Activated CD4-positive, alpha-beta memory T cell treated with anti-CD3 and anti-CD28 coated beads, Interleukin-2, amount 10 ng/mL, durations not matched to agents 7 days and 5 days (primary cell): ENCODE results near the gene FOXR1. TPM values are rescaled to one million over a fixed set of nuclear protein-coding genes. Genes with fewer than 3 reads are reported as not detected.
"Not testable (repeated sequence)": the region's sequence is repeated elsewhere in the genome, so short reads cannot be mapped to it uniquely, and the experiment has no call there.

Experiments
- CTCF ChIA-PET: fragments of 350-600 bp; sonication (Branson Sonifier 250); formaldehyde crosslinking; loops from one replicate; lab custom pipeline; 2021; ENCODE audit warnings: antibody characterized with exemption, inconsistent platforms; lab: Charles Lee
- POLR2A ChIA-PET: fragments of 350-600 bp; sonication (Branson Sonifier 250); formaldehyde crosslinking; loops from one replicate; lab custom pipeline; 2021; ENCODE audit warnings: antibody characterized with exemption; lab: Charles Lee
- DNase-seq: peaks from one replicate; pipeline ENCODE4 v3.0.0-alpha.2; 2020
- H3K27ac Mint-ChIP-seq: one replicate; pipeline ENCODE4 v1.8.0; 2021; ENCODE audit warnings: mild to moderate bottlenecking, mixed read lengths
- H3K27me3 Mint-ChIP-seq: one replicate; pipeline ENCODE4 v1.8.0; 2021; ENCODE audit warnings: mixed read lengths
- H3K36me3 Mint-ChIP-seq: one replicate; pipeline ENCODE4 v1.8.0; 2021; ENCODE audit warnings: low read depth, mixed read lengths
- H3K4me1 Mint-ChIP-seq: one replicate; pipeline ENCODE4 v1.8.0; 2021; ENCODE audit warnings: mixed read lengths
- H3K4me3 Mint-ChIP-seq: one replicate; pipeline ENCODE4 v1.8.0; 2021; ENCODE audit warnings: mild to moderate bottlenecking, mixed read lengths
- H3K9me3 Mint-ChIP-seq: one replicate; pipeline ENCODE4 v1.8.0; 2021; ENCODE audit warnings: mixed read lengths
- total RNA-seq, 2 experiments: library from RNA; stranded (reverse); gene quantifications; one replicate each; pipeline ENCODE4 v1.2.3, GENCODE V29; 2021

Gene FOXR1
- total RNA-seq, 2 experiments from 2014 or later = not detected

DNA sequence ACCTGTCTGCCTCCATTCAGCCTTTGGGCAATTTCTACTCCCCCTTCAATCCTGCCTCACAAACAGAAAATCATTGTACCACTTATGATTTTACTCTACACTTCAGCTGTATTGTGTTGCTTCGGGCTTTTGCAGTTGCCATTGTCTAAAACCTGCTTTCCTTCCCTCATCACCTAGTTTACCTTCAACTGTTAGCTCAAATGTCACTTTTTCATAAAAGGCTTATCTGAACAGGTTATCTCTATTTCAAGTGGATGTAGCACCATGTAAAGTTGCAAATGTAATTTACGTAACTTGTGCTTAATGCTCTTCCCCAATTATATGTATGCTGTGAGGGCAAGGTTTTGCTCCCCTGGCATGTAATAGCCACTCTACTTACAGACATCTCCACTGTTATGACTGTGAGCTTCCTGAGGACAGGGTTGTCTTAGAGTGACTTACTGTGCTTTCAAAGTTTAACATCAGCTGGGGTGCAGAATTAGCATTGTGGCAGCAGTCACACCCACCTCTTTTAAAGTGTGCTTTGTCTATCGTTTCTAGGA lies 41.1 kb downstream of the FOXR1 start:
- no peak overlapping the region for H3K4me3 Mint-ChIP-seq
- peaks cover 33% of the 10 kb centered on the region for H3K4me1 Mint-ChIP-seq
- peak overlapping the region; percentile 19 for H3K27ac Mint-ChIP-seq
- DNase-seq = no peak
- ChIA-PET POLR2A (interaction anchor here (1.0 to 12.8 kb wide), 3 partner anchors 14 to 83 kb away, joined by 3 to 150 read pairs (median 4); partner anchors contain the start of gene CENATAC), CTCF (no interaction called here)
- H3K9me3 Mint-ChIP-seq = no peaks in the 10 kb centered on the region
- peaks cover 76% of the 10 kb centered on the region for H3K36me3 Mint-ChIP-seq
- no peaks in the 10 kb centered on the region for H3K27me3 Mint-ChIP-seq

DNA sequence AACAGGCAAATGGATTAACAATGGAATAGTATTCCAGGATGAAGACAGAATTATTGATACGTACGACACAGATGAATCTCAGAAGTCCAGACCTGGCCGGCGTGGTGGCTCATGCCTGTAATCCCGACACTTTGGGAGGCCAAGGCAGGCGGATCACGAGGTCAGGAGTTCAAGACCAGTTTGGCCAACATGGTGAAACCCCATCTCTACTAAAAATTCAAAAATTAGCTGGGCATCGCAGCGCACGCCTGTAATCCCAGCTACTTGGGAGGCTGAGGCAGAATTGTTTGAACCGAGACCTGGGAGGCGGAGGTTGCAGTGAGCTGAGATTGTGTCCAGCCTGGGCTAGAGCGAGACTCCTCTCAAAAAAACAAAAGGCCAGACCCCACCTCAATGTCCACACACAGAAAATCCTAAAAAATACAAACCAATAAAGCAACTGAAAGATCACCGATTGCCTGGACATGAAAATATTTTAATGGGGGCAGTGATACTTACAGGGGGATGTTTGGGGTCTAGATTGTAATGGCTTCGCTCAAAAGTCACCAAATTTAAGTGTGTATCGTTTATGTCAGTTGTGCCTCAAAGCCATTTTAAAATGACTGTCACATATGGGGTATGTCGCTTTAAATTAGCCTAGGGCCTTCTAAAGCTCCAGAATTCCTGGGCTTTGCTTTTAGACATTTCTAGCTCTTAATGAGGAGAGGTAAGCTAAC lies 42.8 kb downstream of the FOXR1 start:
- POLR2A ChIA-PET = interaction anchor here (0.9 to 12.8 kb wide), 4 partner anchors 9 to 16 kb away, joined by 3 to 150 read pairs (median 4); partner anchors contain the start of gene CENATAC
- Mint-ChIP-seq H3K9me3 (no peaks in the 10 kb centered on the region), H3K4me1 (peaks cover 35% of the 10 kb centered on the region), H3K27me3 (no peaks in the 10 kb centered on the region), H3K27ac (no peak overlapping the region), H3K36me3 (peaks cover 78% of the 10 kb centered on the region), H3K4me3 (no peak overlapping the region)
- no peak for DNase-seq
- CTCF ChIA-PET = interaction anchor here (1.1 to 1.2 kb wide), 2 partner anchors 17 to 42 kb away, joined by 3 read pairs; no protein-coding TSS in a partner anchor

GRCh38 chr11:119015054-119015611 lies 43.6 kb downstream of the FOXR1 start:
- Mint-ChIP-seq H3K36me3 (peaks cover 78% of the 10 kb centered on the region), H3K9me3 (no peaks in the 10 kb centered on the region), H3K27ac (peak overlapping the region; percentile 3), H3K4me1 (peaks cover 40% of the 10 kb centered on the region), H3K4me3 (no peak overlapping the region), H3K27me3 (no peaks in the 10 kb centered on the region)
- CTCF ChIA-PET = interaction anchor here (0.7 to 1.2 kb wide), 3 partner anchors 15 to 41 kb away, joined by 3 to 4 read pairs (median 3); no protein-coding TSS in a partner anchor
- POLR2A ChIA-PET = interaction anchor here (0.8 to 12.8 kb wide), 6 partner anchors 10 to 77 kb away, joined by 3 to 150 read pairs (median 5); partner anchors contain the start of genes CENATAC and SLC37A4
- DNase-seq = no peak

DNA sequence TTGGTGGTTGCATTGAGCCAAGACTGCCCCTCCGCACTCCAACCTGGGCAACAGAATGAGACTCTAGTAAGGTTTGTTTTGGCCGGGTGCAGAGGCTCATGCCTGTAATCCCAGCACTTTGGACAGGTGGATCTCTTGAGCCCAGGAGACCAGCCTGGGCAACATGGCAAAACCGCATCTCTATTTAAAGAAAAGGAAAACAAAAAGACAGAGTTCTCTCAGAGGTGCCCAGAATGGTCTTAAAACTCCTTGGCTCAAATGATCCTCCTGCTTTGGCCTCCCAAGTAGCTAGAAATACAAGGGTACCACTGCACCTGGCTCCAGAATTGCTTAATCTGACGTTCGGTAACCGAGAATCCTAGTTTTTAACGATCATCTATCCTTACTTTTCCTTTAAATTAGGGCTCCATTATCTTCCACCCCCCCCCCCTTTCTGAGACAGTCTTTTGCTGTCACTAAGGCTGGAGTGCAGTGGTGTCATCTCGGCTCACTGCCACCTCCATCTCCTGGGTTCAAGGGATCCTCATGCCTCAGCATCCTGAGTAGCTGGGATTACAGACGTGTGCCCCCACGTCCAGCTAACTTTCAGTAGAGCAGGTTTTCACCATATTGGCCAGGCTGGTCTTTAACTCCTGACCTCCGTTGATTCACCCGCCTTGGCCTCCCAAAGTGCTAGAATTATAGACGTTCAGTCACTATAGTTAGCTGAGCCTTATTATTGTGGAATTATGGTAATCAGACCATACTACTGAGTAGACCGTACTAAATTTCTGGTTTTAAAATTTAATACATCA lies 44.9 kb downstream of the FOXR1 start:
- no peak overlapping the region for H3K27ac Mint-ChIP-seq
- no peaks in the 10 kb centered on the region for H3K27me3 Mint-ChIP-seq
- no peak for DNase-seq
- ChIA-PET POLR2A (interaction anchor here (0.9 to 12.8 kb wide), 6 partner anchors 13 to 225 kb away, joined by 3 to 150 read pairs (median 4); partner anchors contain the start of genes CENATAC and SLC37A4), CTCF (interaction anchor here (0.9 kb wide), 1 partner anchor 15 kb away, joined by 4 read pairs; no protein-coding TSS in a partner anchor)
- H3K4me1 Mint-ChIP-seq = peaks cover 52% of the 10 kb centered on the region
- H3K36me3 Mint-ChIP-seq = peaks cover 77% of the 10 kb centered on the region
- H3K4me3 Mint-ChIP-seq = peak overlapping the region; percentile 90
- H3K9me3 Mint-ChIP-seq = no peaks in the 10 kb centered on the region

DNA sequence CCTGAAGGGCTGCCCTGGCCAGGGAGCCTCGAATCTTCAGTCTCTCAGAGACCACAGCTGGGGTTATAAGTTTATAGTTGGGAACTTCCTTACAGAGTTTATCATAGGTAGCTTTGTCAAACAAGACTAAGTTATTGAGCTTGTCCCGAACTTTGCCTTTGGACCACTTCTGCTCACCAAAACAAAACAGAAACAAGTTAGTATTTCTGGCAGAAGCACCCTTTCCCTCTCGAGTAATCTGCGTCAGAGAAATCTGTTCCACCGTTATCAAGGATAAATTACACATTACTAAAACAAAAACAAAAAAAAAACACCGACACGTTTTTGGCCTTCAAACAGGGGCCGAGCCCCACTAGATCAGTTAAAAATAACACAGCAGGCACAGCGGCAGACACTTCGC lies 45.8 kb downstream of the FOXR1 start:
- H3K9me3 Mint-ChIP-seq, H3K27me3 Mint-ChIP-seq, DNase-seq: not testable (repeated sequence)
- ChIA-PET POLR2A (interaction anchor here (1.0 to 12.8 kb wide), 7 partner anchors 12 to 226 kb away, joined by 3 to 150 read pairs (median 26); partner anchors contain the start of genes CENATAC, SLC37A4 and VPS11), CTCF (interaction anchor here (0.9 to 3.2 kb wide), 2 partner anchors 14 to 38 kb away, joined by 4 to 21 read pairs; partner anchors contain the start of gene HYOU1)
- peaks cover 79% of the 10 kb centered on the region for H3K36me3 Mint-ChIP-seq
- H3K27ac Mint-ChIP-seq = peak overlapping the region; percentile 100
- H3K4me3 Mint-ChIP-seq = peak overlapping the region; percentile 90
- H3K4me1 Mint-ChIP-seq = peaks cover 57% of the 10 kb centered on the region

DNA sequence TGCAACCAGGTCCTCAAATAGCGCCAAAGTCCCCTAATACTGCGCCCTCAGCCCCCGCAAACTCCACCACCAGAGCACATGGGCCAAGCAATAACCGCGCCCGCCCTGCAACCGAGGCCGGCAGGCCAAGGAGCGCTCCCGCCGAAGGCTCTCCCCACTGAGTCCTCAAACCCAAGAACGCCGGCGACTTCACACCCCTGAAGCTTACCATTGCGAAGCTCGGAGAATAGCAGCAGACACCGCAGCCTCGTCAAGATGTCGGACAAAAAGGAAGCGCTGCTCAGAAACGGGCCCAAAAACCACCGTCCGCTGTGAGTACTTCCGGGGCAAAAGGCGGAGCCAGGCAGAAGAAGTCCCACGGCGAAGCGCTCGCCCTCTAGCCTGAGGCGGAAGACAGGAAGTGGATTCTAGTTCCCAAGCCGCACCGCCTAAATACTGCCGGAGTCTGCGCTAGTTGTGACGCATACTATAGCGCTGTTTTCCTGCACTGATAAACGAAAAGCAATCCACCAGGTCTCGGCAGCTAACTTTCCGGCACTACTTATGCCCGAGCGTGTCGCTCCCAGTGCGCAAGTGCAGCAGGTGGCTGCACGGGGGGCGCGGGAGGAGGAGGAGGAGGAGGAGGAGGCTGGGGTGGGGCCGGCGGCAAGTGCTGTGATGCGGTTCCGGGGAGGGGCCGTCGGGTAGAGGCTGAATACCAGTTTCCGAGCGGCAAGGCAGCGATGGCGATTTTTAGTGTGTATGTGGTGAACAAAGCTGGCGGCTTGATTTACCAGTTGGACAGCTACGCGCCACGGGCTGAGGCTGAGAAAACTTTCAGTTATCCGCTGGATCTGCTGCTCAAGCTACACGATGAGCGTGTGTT lies 46.7 kb downstream of the FOXR1 start, which contains the start of the genes RPS25 and TRAPPC4:
TSS of gene RPS25 (minus strand) at position 270 of the 865 bp plus-strand sequence. CDS start at position 211, 59 bp downstream.
TSS of gene TRAPPC4 (plus strand) at position 693 of the 865 bp plus-strand sequence. CDS start at position 723, 30 bp downstream.
- Mint-ChIP-seq H3K27me3 (no peaks in the 10 kb centered on the region), H3K4me3 (peak within 1 kb of the TSS; percentile 90), H3K9me3 (no peaks in the 10 kb centered on the region), H3K27ac (peak within 1 kb of the TSS; percentile 100), H3K4me1 (peaks cover 56% of the 10 kb centered on the region), H3K36me3 (peaks cover 78% of the 10 kb centered on the region)
- CTCF ChIA-PET = interaction anchor here (1.1 to 3.2 kb wide), 7 partner anchors 12 to 320 kb away, joined by 3 to 29 read pairs (median 7); partner anchors contain the start of genes CENATAC, HYOU1, SLC37A4 and VPS11
- peak; percentile 96 for DNase-seq
- POLR2A ChIA-PET = interaction anchor here (0.8 to 12.8 kb wide), 27 partner anchors 11 to 446 kb away, joined by 3 to 150 read pairs (median 4); partner anchors contain the start of genes ARCN1, C2CD2L, CENATAC and DDX6

GRCh38 chr11:119019996-119020395 lies 48.4 kb downstream of the FOXR1 start:
- DNase-seq = no peak
- Mint-ChIP-seq H3K27ac (peak overlapping the region; percentile 100), H3K9me3 (no peaks in the 10 kb centered on the region), H3K27me3 (no peaks in the 10 kb centered on the region), H3K4me1 (peaks cover 64% of the 10 kb centered on the region), H3K36me3 (peaks cover 79% of the 10 kb centered on the region), H3K4me3 (peak overlapping the region; percentile 90)
- ChIA-PET POLR2A (interaction anchor here (1.6 to 12.8 kb wide), 10 partner anchors 9 to 87 kb away, joined by 4 to 150 read pairs (median 24); partner anchors contain the start of genes C2CD2L, CENATAC, DPAGT1 and HYOU1), CTCF (interaction anchor here (1.3 to 3.2 kb wide), 6 partner anchors 11 to 318 kb away, joined by 3 to 29 read pairs (median 6); partner anchors contain the start of genes CENATAC, HYOU1 and SLC37A4)

DNA sequence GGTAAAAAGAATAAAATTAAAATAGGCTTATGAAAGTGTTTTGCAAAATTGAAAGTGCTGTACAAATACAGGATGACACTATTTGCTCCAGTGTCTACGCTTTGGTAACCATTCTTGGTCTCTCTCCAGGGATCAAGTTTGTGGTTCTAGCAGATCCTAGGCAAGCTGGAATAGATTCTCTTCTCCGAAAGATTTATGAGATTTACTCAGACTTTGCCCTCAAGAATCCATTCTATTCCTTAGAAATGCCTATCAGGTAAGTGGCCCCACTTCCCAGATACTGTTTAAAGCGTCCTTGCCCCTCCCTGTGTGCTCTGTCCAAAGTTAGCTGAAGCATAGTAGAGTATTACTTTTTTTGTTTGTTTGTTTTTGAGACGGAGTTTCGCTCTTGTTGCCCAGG lies 50.1 kb downstream of the FOXR1 start:
- DNase-seq = no peak
- H3K4me3 Mint-ChIP-seq = no peak overlapping the region
- no peaks in the 10 kb centered on the region for H3K9me3 Mint-ChIP-seq
- POLR2A ChIA-PET = interaction anchor here (1.7 kb wide), 1 partner anchor 9 kb away, joined by 7 read pairs; the partner anchor contains the start of gene SLC37A4
- peaks cover 56% of the 10 kb centered on the region for H3K4me1 Mint-ChIP-seq
- CTCF ChIA-PET = interaction anchor here (0.5 to 3.1 kb wide), 2 partner anchors 9 to 170 kb away, joined by 3 to 12 read pairs; partner anchors contain the start of gene SLC37A4
- peak overlapping the region; percentile 53 for H3K27ac Mint-ChIP-seq
- H3K27me3 Mint-ChIP-seq = no peaks in the 10 kb centered on the region
- H3K36me3 Mint-ChIP-seq = peaks cover 72% of the 10 kb centered on the region

GRCh38 chr11:119023741-119024140 lies 52.2 kb downstream of the FOXR1 start:
- H3K27ac Mint-ChIP-seq = peak overlapping the region; percentile 47
- H3K27me3 Mint-ChIP-seq = no peaks in the 10 kb centered on the region
- H3K4me1 Mint-ChIP-seq = peaks cover 61% of the 10 kb centered on the region
- ChIA-PET POLR2A (interaction anchor here (0.8 to 1.4 kb wide), 3 partner anchors 10 to 234 kb away, joined by 3 to 4 read pairs (median 4); partner anchors contain the start of gene HYOU1), CTCF (interaction anchor here (0.8 kb wide), 1 partner anchor 34 kb away, joined by 3 read pairs; no protein-coding TSS in a partner anchor)
- DNase-seq = no peak
- no peaks in the 10 kb centered on the region for H3K9me3 Mint-ChIP-seq
- no peak overlapping the region for H3K4me3 Mint-ChIP-seq
- H3K36me3 Mint-ChIP-seq = peaks cover 62% of the 10 kb centered on the region

DNA sequence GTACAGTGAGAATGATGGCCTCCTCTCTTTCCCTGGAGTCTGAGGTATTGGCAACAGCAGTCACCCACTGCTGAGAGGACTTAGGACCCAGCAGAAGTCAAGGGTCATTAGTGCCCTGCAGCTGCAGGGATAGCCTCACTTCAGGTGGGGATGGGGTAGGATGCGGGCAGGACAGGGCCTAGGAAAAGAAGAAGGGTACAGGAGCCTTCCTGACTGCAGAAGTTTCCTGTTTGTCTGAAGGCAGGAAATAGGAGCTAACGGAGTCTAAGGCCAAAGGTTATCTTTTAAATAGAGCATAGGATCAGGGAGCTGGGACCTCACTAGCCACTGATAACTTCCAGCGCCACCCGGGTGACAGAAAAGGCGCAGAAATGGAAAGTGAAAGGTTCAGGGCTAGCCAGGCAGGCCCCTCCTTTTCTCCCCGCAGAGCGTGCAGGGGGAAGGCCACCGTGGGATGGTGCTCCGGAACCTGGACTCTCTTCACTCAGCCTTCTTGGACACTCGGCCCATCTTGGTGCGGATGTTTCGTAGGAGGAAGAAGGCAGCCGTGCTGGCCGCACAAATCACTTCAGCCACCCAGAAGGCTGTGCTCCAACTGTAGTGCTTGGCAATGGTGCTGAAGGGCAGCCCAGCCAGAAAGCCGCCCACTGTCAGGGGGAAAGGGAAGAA lies 53.0 kb downstream of the FOXR1 start:
- Mint-ChIP-seq H3K9me3 (no peaks in the 10 kb centered on the region), H3K27me3 (no peaks in the 10 kb centered on the region), H3K36me3 (peaks cover 62% of the 10 kb centered on the region), H3K4me3 (no peak overlapping the region), H3K4me1 (peaks cover 68% of the 10 kb centered on the region), H3K27ac (peak overlapping the region; percentile 47)
- POLR2A ChIA-PET = interaction anchor here (0.8 to 1.6 kb wide), 3 partner anchors 11 to 235 kb away, joined by 3 to 9 read pairs (median 4); partner anchors contain the start of gene CENATAC
- CTCF ChIA-PET = interaction anchor here (0.7 to 0.8 kb wide), 2 partner anchors 13 to 35 kb away, joined by 3 read pairs; no protein-coding TSS in a partner anchor
- DNase-seq = no peak
